Esophagus mucosa (tissue), 1 donor: ENCODE results near the gene PPEF1. TPM values are rescaled to one million over a fixed set of nuclear protein-coding genes. Genes with fewer than 3 reads are reported as not detected.

Experiments used
- total RNA-seq: library from RNA; stranded (reverse); gene quantifications from one replicate; pipeline ENCODE4 v1.2.4, GENCODE V29; 2023
- donor health status: DM: yes; HTN: yes; CAD: no.

The PPEF1 gene
- total RNA-seq, 1 donor from 2014 or later, result not detected

Other genes with a start within 250 kb of the PPEF1 start
- not detected for gene RS1, start 35.5 kb upstream of the PPEF1 start, total RNA-seq